Suprapubic skin (tissue), 4 donors: Measurements from ENCODE around the gene RNF11. TPM values are rescaled to one million over a fixed set of nuclear protein-coding genes. Genes with fewer than 3 reads are reported as not detected.

Experiments
- DNase-seq, 2 donors: peaks; one replicate each; pipeline ENCODE4 v3.0.0-alpha.2; 2019; ENCODE audit warnings: low spot score in 2 of 2
- H3K27ac ChIP-seq: fragments of 200-600 bp; sonication (generic); one replicate; pipeline ENCODE4 v1.5.1; 2019
- H3K27me3 ChIP-seq: fragments of 200-600 bp; sonication (generic); one replicate; pipeline ENCODE4 v1.5.1; 2019
- H3K36me3 ChIP-seq: fragments of 200-600 bp; sonication (generic); one replicate; pipeline ENCODE4 v1.5.1; 2019
- H3K4me1 ChIP-seq: fragments of 200-600 bp; sonication (generic); one replicate; pipeline ENCODE4 v1.5.1; 2019
- H3K4me3 ChIP-seq: fragments of 200-600 bp; sonication (generic); one replicate; pipeline ENCODE4 v1.5.1; 2019; ENCODE audit warnings: mild to moderate bottlenecking
- H3K9me3 ChIP-seq: fragments of 200-600 bp; sonication (generic); one replicate; pipeline ENCODE4 v1.5.1; 2019
- CTCF ChIP-seq, 2 donors: fragments of 200-600 bp in 1 of 2; fragments of 450-650 bp in 1 of 2; sonication (generic) in 1 of 2; IDR thresholded peaks; one replicate each; pipeline ENCODE4 v1.5.1; 2016 to 2019; ENCODE audit warnings: antibody characterized with exemption in 2 of 2, mild to moderate bottlenecking in 1 of 2, moderate library complexity in 1 of 2
- EP300 ChIP-seq: sonication (generic); formaldehyde crosslinking; IDR thresholded peaks from one replicate; pipeline ENCODE4 v1.6.1; 2017; ENCODE audit warnings: antibody characterized with exemption
- POLR2A ChIP-seq, 2 donors: fragments of 450-650 bp; IDR thresholded peaks; one replicate each; pipeline ENCODE4 v1.6.1; 2017; ENCODE audit warnings: antibody characterized with exemption in 2 of 2, mild to moderate bottlenecking in 2 of 2, moderate library complexity in 2 of 2
- POLR2AphosphoS5 ChIP-seq, 3 donors: sonication (generic); formaldehyde crosslinking; IDR thresholded peaks; one replicate each; pipeline ENCODE4 v1.6.1; 2017; ENCODE audit warnings: antibody characterized with exemption in 3 of 3
- WGBS: methylation state at CpG from one replicate; pipeline ENCODE4 v1.1.5; 2018; 5-methylcytosine and 5-hydroxymethylcytosine counted together
- total RNA-seq, 4 donors: library from RNA; depleted of rRNA; stranded (reverse); fragments of >200 nt; gene quantifications; one replicate each; pipeline ENCODE4 v1.1.0, GENCODE V29; 2016

RNF11 gene
- total RNA-seq, 4 donors from 2014 or later, result 80.8 to 93.1 (median 81.5) TPM

GRCh38 chr1:51284487-51284954 is 48.4 kb downstream of the RNF11 start:
- no peak for DNase-seq
- H3K27me3 ChIP-seq, result no peaks in the 10 kb centered on the region
- no peak overlapping the region for H3K4me3 ChIP-seq

GRCh38 chr1:51285055-51285454 is 49.0 kb downstream of the RNF11 start:
- Histone ChIP-seq H3K36me3 (peaks cover 4% of the 10 kb centered on the region), H3K9me3 (no peaks in the 10 kb centered on the region), H3K27ac (no peak overlapping the region), H3K4me1 (no peaks in the 10 kb centered on the region), H3K4me3 (no peak overlapping the region), H3K27me3 (no peaks in the 10 kb centered on the region)
- 76% methylated on average over 1 of the region's 1 CpG for WGBS
- TF ChIP-seq CTCF (IDR thresholded peaks at IDR 0.05) (no peak), POLR2AphosphoS5 (IDR thresholded peaks at IDR 0.05) (no peak)
- DNase-seq, result no peak

More at GRCh38 chr1:51284487-51284954, 48.4 kb downstream of the RNF11 start:
- Histone ChIP-seq H3K4me1 (no peaks in the 10 kb centered on the region), H3K36me3 (peaks cover 4% of the 10 kb centered on the region), H3K27ac (no peak overlapping the region), H3K9me3 (no peaks in the 10 kb centered on the region)
- TF ChIP-seq POLR2AphosphoS5 (IDR thresholded peaks at IDR 0.05) (no peak), EP300 (no peak), CTCF (IDR thresholded peaks at IDR 0.05) (no peak)

GRCh38 chr1:51287966-51288365 is 51.9 kb downstream of the RNF11 start:
- H3K4me3 ChIP-seq, result no peak overlapping the region
- no peaks in the 10 kb centered on the region for H3K9me3 ChIP-seq
- no peak overlapping the region for H3K27ac ChIP-seq
- no peaks in the 10 kb centered on the region for H3K27me3 ChIP-seq
- WGBS, result 73% methylated on average over 6 of the region's 8 CpGs
- no peaks in the 10 kb centered on the region for H3K4me1 ChIP-seq
- DNase-seq, result no peak
- peaks cover 4% of the 10 kb centered on the region for H3K36me3 ChIP-seq
- TF ChIP-seq POLR2A (IDR thresholded peaks at IDR 0.05), result no peak

GRCh38 chr1:51288578-51288977 is 52.5 kb downstream of the RNF11 start:
- H3K4me1 ChIP-seq, result no peaks in the 10 kb centered on the region
- no peaks in the 10 kb centered on the region for H3K9me3 ChIP-seq
- DNase-seq, result no peak
- no peak overlapping the region for H3K27ac ChIP-seq
- 91% methylated on average over 5 of the region's 5 CpGs for WGBS
- TF ChIP-seq POLR2A (IDR thresholded peaks at IDR 0.05), result no peak
- TF ChIP-seq EP300, result no peak
- TF ChIP-seq POLR2AphosphoS5 (IDR thresholded peaks at IDR 0.05), result no peak
- no peak for TF ChIP-seq CTCF (IDR thresholded peaks at IDR 0.05)
- H3K4me3 ChIP-seq, result no peak overlapping the region
- no peaks in the 10 kb centered on the region for H3K27me3 ChIP-seq
- peaks cover 4% of the 10 kb centered on the region for H3K36me3 ChIP-seq

- DNase-seq, result no peak
- H3K27me3 ChIP-seq, result no peaks in the 10 kb centered on the region
- no peak overlapping the region for H3K27ac ChIP-seq
- no peak overlapping the region for H3K4me3 ChIP-seq
- H3K36me3 ChIP-seq, result peaks cover 4% of the 10 kb centered on the region
- H3K4me1 ChIP-seq, result no peaks in the 10 kb centered on the region
- H3K9me3 ChIP-seq, result no peaks in the 10 kb centered on the region
- TF ChIP-seq EP300 (no peak), CTCF (IDR thresholded peaks at IDR 0.05) (no peak), POLR2AphosphoS5 (IDR thresholded peaks at IDR 0.05) (no peak), POLR2A (IDR thresholded peaks at IDR 0.05) (no peak)
- 93% methylated on average over 8 of the region's 8 CpGs for WGBS
Observed at GRCh38 chr1:51289676-51290488, 53.8 kb downstream of the RNF11 start.
